Renal cortex interstitium (tissue), 11 donors: ENCODE data around the gene TULP4. TPM values are rescaled to one million over a fixed set of nuclear protein-coding genes. Genes with fewer than 3 reads are reported as not detected.
"Not testable (repeated sequence)": the region's sequence is repeated elsewhere in the genome, so short reads cannot be mapped to it uniquely, and the experiment has no call there.

Source experiments
- DNase-seq, 11 donors: peaks; one replicate each; pipeline ENCODE4 v3.0.0-alpha.2; 2013; ENCODE audit warnings: low read depth in 9 of 11, low spot score in 4 of 11; ENCODE audit errors: extremely low read depth in 1 of 11
- polyA plus RNA-seq, 3 donors: library from polyadenylated mRNA; unstranded; fragments of 120-200 nt; gene quantifications; one replicate each; pipeline ENCODE4 v1.2.1, GENCODE V29; 2013; ENCODE audit not compliant: insufficient read length in 3 of 3

Gene TULP4
- polyA plus RNA-seq, 3 donors: 21.1 to 21.8 (median 21.8) TPM

GRCh38 chr6:158437571-158437970 lies 125.3 kb downstream of the TULP4 start:
- no peak for DNase-seq

GRCh38 chr6:158438226-158438625 lies 126.0 kb downstream of the TULP4 start:
- DNase-seq: no peak

- DNase-seq: no peak
These were observed 127.0 kb downstream of the TULP4 start for GRCh38 chr6:158439255-158439654.

GRCh38 chr6:158441716-158442215 lies 129.5 kb downstream of the TULP4 start:
- DNase-seq: peak in 2 of 11 donors; percentile 8

GRCh38 chr6:158442306-158442705 lies 130.0 kb downstream of the TULP4 start:
- DNase-seq: no peak

GRCh38 chr6:158445426-158446085 lies 133.3 kb downstream of the TULP4 start:
- DNase-seq: no peak

DNA sequence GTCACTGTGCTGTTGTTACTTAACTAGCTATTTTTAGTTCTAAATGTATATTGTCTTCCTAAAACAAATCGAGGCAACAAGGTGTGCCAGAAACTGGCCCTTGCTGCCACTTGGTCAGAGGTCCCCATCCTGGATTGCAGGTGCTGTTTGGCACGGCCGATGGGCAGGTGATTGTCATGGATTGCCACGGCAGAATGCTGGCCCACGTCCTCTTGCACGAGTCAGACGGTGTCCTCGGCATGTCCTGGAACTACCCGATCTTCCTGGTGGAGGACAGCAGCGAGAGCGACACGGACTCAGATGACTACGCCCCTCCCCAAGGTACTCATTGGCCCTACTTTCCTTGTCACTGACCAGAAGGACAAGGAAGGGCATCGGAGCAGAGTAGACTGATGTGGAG lies 136.6 kb downstream of the TULP4 start:
- DNase-seq: no peak

DNA sequence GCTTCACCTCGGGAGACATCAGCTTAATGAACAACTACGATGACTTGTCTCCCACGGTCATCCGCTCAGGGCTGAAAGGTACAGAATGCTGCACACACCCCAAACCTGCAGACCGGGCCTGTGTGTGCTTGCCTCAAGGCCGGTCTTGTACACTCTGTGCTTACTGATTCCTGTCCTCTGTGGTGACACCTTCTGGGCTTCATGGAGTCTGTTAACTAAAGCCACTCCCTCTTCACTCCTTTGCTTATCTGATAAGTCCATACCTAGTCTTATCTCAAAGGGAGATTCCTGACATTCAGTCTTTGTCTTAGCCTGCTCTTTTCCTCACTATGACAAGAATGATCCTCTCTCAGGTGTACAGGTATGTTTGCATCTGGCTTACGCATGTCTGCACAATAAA lies 139.9 kb downstream of the TULP4 start:
- DNase-seq: no peak

- DNase-seq: no peak
These were observed 144.9 kb downstream of the TULP4 start for GRCh38 chr6:158457131-158457530.

- DNase-seq: no peak
These were observed 145.5 kb downstream of the TULP4 start for GRCh38 chr6:158457616-158458278.

DNA sequence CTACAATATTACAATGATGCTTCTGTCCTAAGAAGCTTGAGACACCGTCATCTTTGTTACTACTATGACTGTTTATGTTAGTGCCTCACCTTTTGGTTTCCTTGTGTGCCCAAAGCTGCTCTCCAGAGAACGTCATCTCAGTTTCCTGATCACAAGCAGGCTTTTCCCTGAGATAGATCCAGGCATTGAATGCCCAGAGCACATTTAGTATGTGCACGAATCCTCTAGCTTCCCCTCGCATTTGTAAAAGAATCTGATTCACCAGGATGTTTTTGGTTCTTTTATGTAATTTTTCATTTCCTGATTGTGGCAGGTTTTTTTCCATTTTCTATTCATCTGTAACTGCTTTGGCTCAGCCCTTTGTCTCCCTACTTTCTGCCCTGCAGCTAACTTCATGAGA lies 147.5 kb downstream of the TULP4 start:
- DNase-seq: no peak

- DNase-seq: no peak
These were observed 148.4 kb downstream of the TULP4 start for GRCh38 chr6:158460602-158461169.

- DNase-seq: no peak
These were observed 149.7 kb downstream of the TULP4 start for GRCh38 chr6:158461954-158462353.

- DNase-seq: no peak
These were observed 152.2 kb downstream of the TULP4 start for GRCh38 chr6:158464483-158464882.

GRCh38 chr6:158465257-158465656 lies 153.0 kb downstream of the TULP4 start:
- no peak for DNase-seq

GRCh38 chr6:158465747-158466146 lies 153.5 kb downstream of the TULP4 start:
- no peak for DNase-seq

DNA sequence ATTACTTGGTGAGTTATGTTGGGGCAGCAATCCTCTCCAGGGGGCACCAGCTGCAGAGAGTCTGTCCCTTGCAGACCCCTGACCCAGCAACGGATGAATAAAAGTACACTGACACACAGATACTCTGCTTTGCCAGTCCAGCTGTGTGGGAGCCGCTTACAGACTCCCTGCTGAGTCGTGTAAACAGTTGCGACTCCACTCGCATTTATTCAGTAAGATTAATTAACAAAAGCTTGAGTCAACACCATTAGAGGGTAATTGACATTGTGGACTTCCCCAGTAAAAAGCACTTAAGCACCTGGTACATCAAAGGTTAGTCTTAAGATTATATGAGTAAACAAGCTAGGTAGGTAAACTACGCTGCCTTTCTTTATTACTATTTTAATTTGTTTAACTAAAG lies 155.7 kb downstream of the TULP4 start:
- DNase-seq: no peak

GRCh38 chr6:158468666-158469065 lies 156.4 kb downstream of the TULP4 start:
- DNase-seq: no peak

GRCh38 chr6:158470023-158470422 lies 157.8 kb downstream of the TULP4 start:
- DNase-seq: not testable (repeated sequence)

- no peak for DNase-seq
These were observed 159.1 kb downstream of the TULP4 start for GRCh38 chr6:158471339-158471738.
